HEK293 (cell line): ENCODE data around the gene LNPEP.

Source experiments
- CTCF ChIA-PET: fragments of 350-600 bp; formaldehyde crosslinking; extraction: SDS; loops from one replicate; lab custom pipeline; 2021; ENCODE audit warnings: antibody characterized with exemption; lab: Yijun Ruan, JAX
- POLR2A ChIA-PET: fragments of 300-600 bp; formaldehyde crosslinking; extraction: SDS; loops from one replicate; lab custom pipeline; 2020; ENCODE audit warnings: antibody characterized with exemption, inconsistent platforms; lab: Yijun Ruan, JAX
- H3K27ac ChIP-seq: fragments of 200-500 bp; sonication (Bioruptor generic); 2 replicates; pipeline ENCODE4 v1.5.1; 2014; ENCODE audit warnings: low read depth, low read length, control low read depth, inconsistent platforms; ENCODE audit errors: extremely low read depth
- H3K36me3 ChIP-seq, 2 experiments: fragments of 200-500 bp in 1 of 2; sonication (Bioruptor generic) in 1 of 2; 1 replicate in 1 of 2; 2 replicates in 1 of 2; pipeline ENCODE4 v1.5.1; 2014 to 2017; ENCODE audit warnings: inconsistent platforms in 2 of 2, low read length in 2 of 2; ENCODE audit not compliant: control insufficient read depth in 2 of 2, insufficient read depth in 1 of 2
- H3K4me1 ChIP-seq: fragments of 200-500 bp; sonication (Bioruptor generic); 2 replicates; pipeline ENCODE4 v1.5.1; 2014; ENCODE audit warnings: mild to moderate bottlenecking, low read length, inconsistent platforms; ENCODE audit not compliant: control insufficient read depth, insufficient read depth
- H3K4me3 ChIP-seq: 2 replicates; pipeline ENCODE4 v1.5.1; 2011; ENCODE audit warnings: low read depth, mild to moderate bottlenecking, control low read depth, low read length, moderate library complexity
- H3K9me3 ChIP-seq: fragments of 200-500 bp; sonication (Bioruptor generic); 2 replicates; pipeline ENCODE4 v1.5.1; 2014; ENCODE audit warnings: low read depth, low read length, inconsistent platforms; ENCODE audit not compliant: control insufficient read depth, insufficient read depth
- ATF2 ChIP-seq: fragments of 450-650 bp; formaldehyde crosslinking; IDR thresholded peaks from 2 replicates; pipeline ENCODE4 v1.5.1; 2016; ENCODE audit warnings: missing biosample characterization, missing genetic modification characterization, low read depth
- GLI4 ChIP-seq: fragments of 450-650 bp; formaldehyde crosslinking; IDR thresholded peaks from 2 replicates; pipeline ENCODE4 v1.5.1; 2016; ENCODE audit warnings: missing biosample characterization, missing genetic modification characterization
- INSM2 ChIP-seq: fragments of 450-650 bp; formaldehyde crosslinking; IDR thresholded peaks from 2 replicates; pipeline ENCODE4 v1.5.1; 2016; ENCODE audit warnings: missing biosample characterization, missing genetic modification characterization
- OSR2 ChIP-seq: fragments of 450-650 bp; formaldehyde crosslinking; IDR thresholded peaks from 2 replicates; pipeline ENCODE4 v1.5.1; 2016; ENCODE audit warnings: missing biosample characterization, missing genetic modification characterization
- OVOL3 ChIP-seq: fragments of 450-650 bp; formaldehyde crosslinking; IDR thresholded peaks from 2 replicates; pipeline ENCODE4 v1.5.1; 2016; ENCODE audit warnings: missing biosample characterization, missing genetic modification characterization
- REST ChIP-seq: fragments of 450-650 bp; formaldehyde crosslinking; IDR thresholded peaks from 2 replicates; pipeline ENCODE4 v1.5.1; 2016; ENCODE audit warnings: missing biosample characterization, missing genetic modification characterization
- SCRT1 ChIP-seq: fragments of 450-650 bp; formaldehyde crosslinking; IDR thresholded peaks from 2 replicates; pipeline ENCODE4 v1.5.1; 2016; ENCODE audit warnings: missing biosample characterization, missing genetic modification characterization, borderline replicate concordance
- ZBTB17 ChIP-seq: fragments of 450-650 bp; formaldehyde crosslinking; IDR thresholded peaks from 2 replicates; pipeline ENCODE4 v1.5.1; 2016; ENCODE audit warnings: missing biosample characterization, missing genetic modification characterization
- ZEB2 ChIP-seq: fragments of 450-650 bp; formaldehyde crosslinking; IDR thresholded peaks from 2 replicates; pipeline ENCODE4 v1.5.1; 2016; ENCODE audit warnings: missing biosample characterization, missing genetic modification characterization
- ZFP69B ChIP-seq: fragments of 450-650 bp; formaldehyde crosslinking; IDR thresholded peaks from 2 replicates; pipeline ENCODE4 v1.5.1; 2016; ENCODE audit warnings: missing biosample characterization, missing genetic modification characterization
- ZNF114 ChIP-seq: fragments of 450-650 bp; formaldehyde crosslinking; IDR thresholded peaks from 2 replicates; pipeline ENCODE4 v1.5.0; 2017; ENCODE audit warnings: missing biosample characterization, missing genetic modification characterization
- ZNF133 ChIP-seq: fragments of 450-650 bp; formaldehyde crosslinking; IDR thresholded peaks from 2 replicates; pipeline ENCODE4 v1.5.1; 2016; ENCODE audit warnings: missing biosample characterization, missing genetic modification characterization
- ZNF16 ChIP-seq: fragments of 450-650 bp; formaldehyde crosslinking; IDR thresholded peaks from 2 replicates; pipeline ENCODE4 v1.5.1; 2016; ENCODE audit warnings: low read depth, missing biosample characterization, missing genetic modification characterization
- ZNF366 ChIP-seq: fragments of 450-650 bp; formaldehyde crosslinking; conservative IDR thresholded peaks from 2 replicates; pipeline ENCODE4 v1.5.1; 2016; ENCODE audit warnings: missing biosample characterization, missing genetic modification characterization
- ZNF394 ChIP-seq: fragments of 450-650 bp; formaldehyde crosslinking; IDR thresholded peaks from 2 replicates; pipeline ENCODE4 v1.5.1; 2016; ENCODE audit warnings: missing biosample characterization, missing genetic modification characterization, mild to moderate bottlenecking, moderate library complexity, borderline replicate concordance
- ZNF398 ChIP-seq: fragments of 450-650 bp; formaldehyde crosslinking; IDR thresholded peaks from 2 replicates; pipeline ENCODE4 v1.5.1; 2017; ENCODE audit warnings: missing biosample characterization, missing genetic modification characterization
- ZNF404 ChIP-seq: fragments of 450-650 bp; formaldehyde crosslinking; IDR thresholded peaks from 2 replicates; pipeline ENCODE4 v1.5.1; 2017; ENCODE audit warnings: missing biosample characterization, missing genetic modification characterization
- ZNF501 ChIP-seq: fragments of 450-650 bp; formaldehyde crosslinking; IDR thresholded peaks from 2 replicates; pipeline ENCODE4 v1.5.1; 2016; ENCODE audit warnings: missing biosample characterization, missing genetic modification characterization
- ZNF585B ChIP-seq: fragments of 450-650 bp; formaldehyde crosslinking; IDR thresholded peaks from 2 replicates; pipeline ENCODE4 v1.5.1; 2016; ENCODE audit warnings: missing biosample characterization, missing genetic modification characterization
- ZNF600 ChIP-seq: fragments of 450-650 bp; formaldehyde crosslinking; IDR thresholded peaks from 2 replicates; pipeline ENCODE4 v1.5.1; 2016; ENCODE audit warnings: missing biosample characterization, missing genetic modification characterization
- ZNF785 ChIP-seq: fragments of 450-650 bp; formaldehyde crosslinking; IDR thresholded peaks from 2 replicates; pipeline ENCODE4 v1.5.1; 2016; ENCODE audit warnings: missing biosample characterization, missing genetic modification characterization
- TF ChIP-seq, protein P1 (sequence below): fragments of 450-650 bp; formaldehyde crosslinking; optimal IDR thresholded peaks from 2 replicates; pipeline ENCODE3; 2016; ENCODE audit warnings: missing biosample characterization, mild to moderate bottlenecking, missing genetic modification characterization

LNPEP gene

GRCh38 chr5:96995419-96995818 lies 59.5 kb downstream of the LNPEP start:
- H3K4me1 ChIP-seq: no peaks in the 10 kb centered on the region
- H3K27ac ChIP-seq: no peak overlapping the region
- ChIA-PET CTCF (interaction anchor here (0.6 to 1.2 kb wide), 4 partner anchors 9 to 1340 kb away, joined by 4 to 10 read pairs (median 4); no protein-coding TSS in a partner anchor), POLR2A (no interaction called here)
- no peak for TF ChIP-seq ZNF404
- TF ChIP-seq ZNF585B (tag by site-specific recombination): no peak
- no peak for TF ChIP-seq ZNF394 (tag by site-specific recombination)
- no peak for TF ChIP-seq ZNF398 (tag by site-specific recombination)
- TF ChIP-seq GLI4 (tag by site-specific recombination): no peak
- TF ChIP-seq ZFP69B (tag by site-specific recombination): no peak
- TF ChIP-seq ZNF501: no peak
- TF ChIP-seq INSM2: no peak
- no peak for TF ChIP-seq ZNF785 (tag by site-specific recombination)
- TF ChIP-seq ZNF114: no peak
- TF ChIP-seq ZEB2 (tag by site-specific recombination): no peak
- TF ChIP-seq, protein P1, sequence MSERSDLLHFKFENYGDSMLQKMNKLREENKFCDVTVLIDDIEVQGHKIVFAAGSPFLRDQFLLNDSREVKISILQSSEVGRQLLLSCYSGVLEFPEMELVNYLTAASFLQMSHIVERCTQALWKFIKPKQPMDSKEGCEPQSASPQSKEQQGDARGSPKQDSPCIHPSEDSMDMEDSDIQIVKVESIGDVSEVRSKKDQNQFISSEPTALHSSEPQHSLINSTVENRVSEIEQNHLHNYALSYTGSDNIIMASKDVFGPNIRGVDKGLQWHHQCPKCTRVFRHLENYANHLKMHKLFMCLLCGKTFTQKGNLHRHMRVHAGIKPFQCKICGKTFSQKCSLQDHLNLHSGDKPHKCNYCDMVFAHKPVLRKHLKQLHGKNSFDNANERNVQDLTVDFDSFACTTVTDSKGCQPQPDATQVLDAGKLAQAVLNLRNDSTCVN (tag by site-specific recombination): no peak
- no peaks in the 10 kb centered on the region for H3K9me3 ChIP-seq
- H3K4me3 ChIP-seq: no peak overlapping the region
- peaks cover 18 to 30% of the 10 kb centered on the region in 2 experiments for H3K36me3 ChIP-seq

DNA sequence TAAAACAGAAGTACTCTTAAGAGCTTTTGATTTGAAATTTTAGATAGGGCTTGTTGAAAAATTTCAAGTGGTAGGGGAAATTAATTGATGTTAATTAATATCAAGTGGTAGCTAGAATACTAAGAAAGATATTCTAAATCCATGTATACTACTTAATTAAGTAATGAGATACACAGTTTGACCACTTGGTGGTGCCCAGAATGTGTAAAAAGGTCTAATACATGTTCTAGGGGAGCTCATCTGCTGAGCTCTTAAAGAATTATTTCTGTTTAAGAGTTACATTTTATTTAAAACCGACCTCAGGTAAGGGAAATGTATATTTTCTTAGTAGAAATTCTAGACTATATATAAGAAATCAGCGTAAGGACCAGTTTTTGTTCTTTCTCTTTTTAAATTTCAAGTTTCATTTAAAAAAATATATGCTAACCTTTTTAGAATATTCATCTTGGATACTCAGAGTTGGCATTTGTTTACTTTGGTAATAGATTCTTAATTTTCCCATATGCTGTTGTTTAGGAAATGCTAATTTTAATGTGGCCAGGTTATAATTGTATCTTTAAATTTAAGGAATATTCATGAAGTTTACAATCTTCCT lies 61.5 kb downstream of the LNPEP start:
- no peaks in the 10 kb centered on the region for H3K4me1 ChIP-seq
- ChIA-PET CTCF (interaction anchor here (0.5 to 3.3 kb wide), 33 partner anchors 8 to 1779 kb away, joined by 3 to 34 read pairs (median 4); partner anchors contain the start of gene LIX1), POLR2A (no interaction called here)
- no peaks in the 10 kb centered on the region for H3K9me3 ChIP-seq
- no peak overlapping the region for H3K4me3 ChIP-seq
- peaks cover 10 to 27% of the 10 kb centered on the region in 2 experiments for H3K36me3 ChIP-seq
- no peak overlapping the region for H3K27ac ChIP-seq
- TF ChIP-seq OVOL3 (tag by site-specific recombination): no peak
- TF ChIP-seq OSR2: no peak
- no peak for TF ChIP-seq INSM2
- no peak for TF ChIP-seq ZBTB17
- TF ChIP-seq ZNF366 (tag by site-specific recombination): no peak
- no peak for TF ChIP-seq ZNF600
- TF ChIP-seq ZNF16 (tag by site-specific recombination): no peak
- TF ChIP-seq ZNF133: peak; percentile 44; the same call in 1 of the 2 replicates
- no peak for TF ChIP-seq ATF2 (tag by site-specific recombination)
- no peak for TF ChIP-seq REST (tag by site-specific recombination)
- no peak for TF ChIP-seq SCRT1 (tag by site-specific recombination)
